PC-9 (cell line): ENCODE data around the gene PGPEP1.

ENCODE experiments used
- CTCF ChIP-seq: fragments of 200-600 bp; sonication (generic); conservative IDR thresholded peaks from 2 replicates; pipeline ENCODE4 v1.6.1; 2017; ENCODE audit warnings: mixed run types, antibody characterized with exemption, mild to moderate bottlenecking, moderate library complexity
- EZH2 ChIP-seq: fragments of 200-600 bp; sonication (generic); IDR thresholded peaks from 2 replicates; pipeline ENCODE4 v1.8.0; 2017; ENCODE audit warnings: antibody characterized with exemption, low read depth

GRCh38 chr19:18298601-18299000, 41.8 kb upstream of the PGPEP1 start:
- TF ChIP-seq CTCF (no peak), EZH2 (no peak)
